Stromal cell of bone marrow (primary cell): ENCODE data around the gene TMPRSS6.

Experiments used
- DNase-seq: peaks from one replicate; pipeline ENCODE4 v3.0.0-alpha.2; 2012; ENCODE audit warnings: low read depth

The TMPRSS6 gene

DNA sequence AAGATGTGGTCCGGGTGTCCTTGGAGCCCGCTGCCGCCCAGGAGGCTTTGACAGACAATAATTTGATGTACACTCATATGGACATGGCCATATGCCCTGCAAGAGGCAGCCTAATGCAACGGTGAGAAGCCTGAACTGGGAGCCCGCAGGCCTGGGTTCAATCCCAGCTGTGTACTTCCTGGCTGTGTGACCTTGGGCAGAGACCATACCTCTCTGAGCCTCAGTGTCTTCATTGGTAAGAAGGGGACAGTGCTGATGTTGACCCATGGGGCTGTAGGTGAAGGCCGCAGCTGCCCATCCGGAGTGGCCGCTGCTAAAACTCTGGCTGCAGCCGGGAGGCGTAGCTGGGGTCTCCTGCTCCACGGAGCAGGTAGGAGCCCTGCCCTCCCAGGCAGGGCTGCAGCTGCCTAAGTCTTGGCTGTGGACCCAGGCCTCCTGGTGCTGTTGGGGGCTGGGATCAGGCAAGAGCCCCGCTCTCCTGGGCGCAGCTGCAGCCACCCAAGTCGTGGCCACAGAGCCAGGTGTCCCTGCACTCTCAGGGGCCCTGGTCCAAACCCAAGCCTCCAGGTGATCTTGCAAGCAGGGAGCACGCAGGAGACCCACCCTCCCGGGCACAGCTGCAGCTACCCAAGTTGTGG lies 31.3 kb upstream of the TMPRSS6 start:
- DNase-seq = no peak

DNA sequence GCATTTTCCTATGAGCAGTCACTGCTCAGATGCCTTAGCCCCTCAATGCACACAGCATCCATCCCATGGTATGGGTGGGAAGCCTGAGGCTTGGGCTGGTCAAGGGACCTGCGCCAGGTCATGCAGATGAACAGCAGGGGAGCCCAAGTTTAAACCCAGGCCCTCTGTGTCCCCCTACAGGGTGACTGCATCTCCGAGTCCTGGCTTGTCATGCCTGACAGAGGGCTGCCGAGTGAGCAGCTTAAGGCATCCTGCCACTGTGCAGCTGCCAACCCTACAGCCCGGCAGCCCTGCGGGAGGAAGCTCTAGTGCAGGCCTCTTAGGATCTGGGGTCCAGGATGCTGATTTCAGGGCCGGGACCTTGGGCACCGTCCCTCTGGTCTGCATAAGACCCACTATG lies 30.2 kb upstream of the TMPRSS6 start:
- DNase-seq = no peak

DNA sequence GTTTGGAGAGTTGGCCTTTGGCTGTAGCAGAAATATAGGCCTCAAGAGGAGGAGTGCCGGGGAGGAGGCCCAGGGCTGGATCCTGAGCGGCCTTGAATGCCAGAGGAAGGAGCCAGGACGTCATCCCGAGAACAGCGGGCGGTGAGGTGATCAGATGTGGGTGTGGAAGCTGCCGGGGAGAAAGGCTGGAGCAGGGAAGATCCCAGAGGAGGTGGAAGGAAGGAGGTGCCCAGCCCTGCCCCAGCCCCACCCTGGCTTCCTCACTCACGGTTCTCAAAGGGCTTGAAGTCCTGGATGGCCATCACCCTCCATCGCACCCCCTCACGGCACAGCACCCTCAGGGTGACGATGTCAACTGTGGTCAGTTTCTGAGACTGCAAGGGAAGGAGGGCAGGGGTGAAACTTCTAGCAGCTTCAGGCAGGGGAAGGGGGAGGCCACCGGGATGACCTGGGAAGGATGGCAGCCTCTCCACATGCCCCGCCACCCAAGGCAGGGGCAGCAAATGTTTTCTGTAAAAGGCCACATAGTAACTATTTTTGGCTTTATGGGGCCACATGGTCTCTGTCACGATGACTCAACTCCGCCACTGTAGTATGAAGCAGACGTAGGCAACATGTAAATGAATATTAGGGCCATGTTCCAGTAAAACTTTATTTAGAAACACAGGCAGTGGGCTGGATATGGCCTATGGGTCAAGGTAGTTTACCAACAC lies 29.5 kb upstream of the TMPRSS6 start:
- no peak for DNase-seq

DNA sequence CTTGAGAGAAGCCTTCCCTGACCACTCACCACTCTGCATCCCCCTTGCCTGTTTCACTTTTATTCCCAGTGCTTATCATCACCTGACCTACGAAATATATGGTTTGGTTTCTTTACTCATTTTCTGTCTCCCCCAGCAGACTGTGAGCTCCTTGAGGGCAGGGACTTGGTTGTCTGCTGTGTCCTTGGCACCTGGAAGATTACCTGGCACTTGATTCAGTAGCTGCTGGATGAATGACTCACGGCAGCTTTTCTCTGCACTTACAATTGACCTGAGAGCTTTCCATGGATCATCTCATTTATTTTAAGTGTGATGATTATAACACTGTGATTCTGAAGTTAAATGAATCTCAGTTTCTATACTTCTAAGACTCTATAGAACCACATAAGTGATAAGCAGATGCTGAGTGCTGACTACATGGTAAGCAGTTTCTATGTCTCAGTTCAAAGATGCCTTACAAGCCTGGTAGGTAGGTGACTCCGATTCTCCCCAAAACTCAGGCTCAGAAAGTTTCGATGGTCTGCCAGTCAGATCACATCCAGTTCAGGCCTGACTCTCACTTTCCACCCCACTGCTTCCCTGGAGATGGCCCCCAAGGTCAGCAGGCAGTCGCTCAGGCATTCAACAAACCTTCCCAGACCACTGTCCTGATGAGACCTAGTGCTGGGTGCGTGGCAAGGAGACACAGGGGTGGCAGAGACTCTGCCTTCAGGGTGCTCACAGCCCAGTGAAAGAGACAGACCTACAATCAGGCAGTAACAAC lies 28.6 kb upstream of the TMPRSS6 start:
- no peak for DNase-seq

DNA sequence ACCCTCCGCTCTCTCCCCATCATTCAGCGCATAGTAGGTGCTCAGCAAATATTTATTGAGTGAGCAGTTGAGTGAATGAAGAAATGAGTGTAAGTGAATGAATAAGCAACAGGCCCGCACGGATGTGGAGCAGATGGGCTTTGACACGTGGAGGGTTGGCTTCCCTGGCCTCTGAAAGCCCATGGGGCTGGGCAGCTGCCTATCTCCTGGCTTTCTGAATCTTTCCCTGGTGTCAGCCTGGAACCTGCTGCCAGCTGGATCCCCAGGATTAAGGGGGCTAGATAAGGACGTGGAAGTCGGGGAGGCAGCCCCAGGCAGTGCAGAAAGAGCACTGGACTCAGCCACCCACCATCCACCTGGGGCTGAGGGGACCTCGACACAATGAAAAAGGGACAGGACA lies 27.6 kb upstream of the TMPRSS6 start:
- DNase-seq = no peak

GRCh38 chr22:37135023-37135422 lies 25.5 kb upstream of the TMPRSS6 start:
- no peak for DNase-seq

DNA sequence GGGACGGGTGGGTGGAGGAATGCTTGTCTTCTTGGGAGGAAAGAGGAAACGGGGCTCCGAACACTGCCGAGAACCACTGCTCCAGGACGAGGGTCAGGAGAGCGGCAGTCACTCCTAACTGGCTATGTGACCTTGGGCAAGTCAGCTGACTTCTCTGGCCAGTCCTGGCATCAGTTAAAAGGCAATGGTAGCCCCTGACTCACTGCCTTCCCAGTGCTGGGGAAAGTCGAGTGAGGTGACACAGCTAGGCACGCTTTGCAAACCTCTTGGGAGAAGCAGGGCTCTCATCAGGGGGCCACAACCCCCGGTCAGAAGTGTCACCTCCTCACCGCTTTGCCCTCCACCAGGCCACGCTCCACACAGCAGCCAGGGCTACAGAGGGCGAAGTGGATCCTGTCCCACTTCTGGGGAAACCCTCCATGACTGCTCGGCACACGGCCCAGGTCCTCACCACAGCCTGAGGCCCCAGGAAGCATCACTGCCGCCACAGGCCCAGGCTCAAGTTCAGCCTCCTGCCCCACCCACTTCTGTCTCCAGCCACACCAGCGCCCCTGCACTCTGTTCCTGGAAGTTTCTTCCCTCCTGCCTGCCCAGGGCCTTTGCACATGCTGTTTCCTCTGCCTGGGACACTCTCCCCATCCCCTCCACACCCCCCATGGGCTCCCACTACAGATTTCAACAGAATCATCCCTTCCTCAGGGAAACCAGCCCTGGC lies 23.9 kb upstream of the TMPRSS6 start:
- DNase-seq = no peak

DNA sequence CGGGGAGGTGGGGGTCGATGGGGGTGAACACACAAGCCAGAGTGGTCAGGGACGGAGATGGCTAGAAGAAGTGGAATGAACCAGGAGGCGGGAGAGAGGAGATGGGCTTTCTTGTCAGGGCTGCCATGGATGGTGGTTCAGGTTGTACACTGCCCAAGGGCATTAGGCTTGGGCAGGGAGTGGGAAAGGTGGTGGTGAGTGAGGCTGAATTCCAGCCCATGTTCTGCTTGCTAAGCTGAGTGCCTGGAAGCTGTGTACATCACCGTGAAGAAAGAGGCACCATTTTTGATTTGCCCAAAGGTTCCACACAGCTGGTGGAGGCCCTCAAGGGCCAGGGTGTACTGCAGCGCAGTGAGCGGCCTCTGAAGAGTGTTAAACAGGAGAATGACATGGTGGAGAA lies 23.3 kb upstream of the TMPRSS6 start:
- DNase-seq = no peak

DNA sequence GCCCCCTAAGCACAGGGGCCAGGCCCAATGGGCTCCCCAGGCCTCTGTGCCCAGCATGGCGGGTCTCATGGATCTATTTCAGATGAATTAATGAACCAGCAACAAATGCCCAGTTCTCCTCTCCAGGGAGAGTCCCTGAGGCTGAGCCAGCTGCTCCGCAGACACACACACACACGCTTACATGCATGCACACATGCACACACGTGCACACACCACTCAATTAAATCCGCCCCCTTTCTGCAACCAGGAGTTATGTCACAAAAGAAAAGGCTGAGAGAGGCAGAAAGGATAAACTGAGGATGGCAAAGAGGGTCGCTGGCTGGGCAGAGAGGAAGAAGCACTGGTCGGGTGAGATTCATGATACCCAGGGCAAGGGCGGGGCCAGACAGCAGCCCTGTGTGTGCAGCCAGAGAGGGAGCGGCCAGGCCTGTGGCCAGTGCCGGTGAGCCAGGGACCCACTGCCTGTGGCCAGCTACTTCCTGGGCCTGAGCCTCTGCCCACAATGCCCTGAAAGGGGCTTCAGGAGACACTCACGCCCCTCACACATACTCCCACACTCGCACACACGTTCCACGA lies 20.4 kb upstream of the TMPRSS6 start:
- DNase-seq = no peak

- DNase-seq = no peak
Measured at GRCh38 chr22:37128555-37129281, 19.2 kb upstream of the TMPRSS6 start.

DNA sequence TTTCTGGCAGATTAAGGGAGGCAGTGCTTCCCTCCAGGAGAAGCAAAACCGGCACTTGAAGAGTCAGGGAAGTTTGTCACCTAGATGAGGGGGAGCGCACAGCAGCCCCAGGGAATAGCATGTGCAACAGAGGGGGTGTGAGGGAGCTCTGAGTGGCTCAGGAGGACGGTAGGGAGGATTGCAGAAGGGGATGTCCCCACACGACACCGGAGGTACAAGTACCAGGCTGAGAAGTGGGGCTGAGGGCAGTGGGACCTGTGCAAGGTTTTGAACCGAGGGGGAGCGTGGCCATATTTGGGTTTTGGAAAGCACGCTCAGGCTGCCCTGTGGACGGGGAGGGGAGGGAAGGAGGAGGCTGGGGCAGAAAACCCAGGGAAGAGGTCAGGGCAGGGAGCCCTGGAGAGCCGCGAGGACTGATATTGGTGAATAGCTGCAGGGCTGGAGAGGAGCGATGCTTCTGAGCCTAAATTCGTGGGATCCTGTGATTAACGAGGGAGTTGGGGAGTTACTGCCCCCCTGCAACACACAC lies 17.9 kb upstream of the TMPRSS6 start:
- DNase-seq = no peak

DNA sequence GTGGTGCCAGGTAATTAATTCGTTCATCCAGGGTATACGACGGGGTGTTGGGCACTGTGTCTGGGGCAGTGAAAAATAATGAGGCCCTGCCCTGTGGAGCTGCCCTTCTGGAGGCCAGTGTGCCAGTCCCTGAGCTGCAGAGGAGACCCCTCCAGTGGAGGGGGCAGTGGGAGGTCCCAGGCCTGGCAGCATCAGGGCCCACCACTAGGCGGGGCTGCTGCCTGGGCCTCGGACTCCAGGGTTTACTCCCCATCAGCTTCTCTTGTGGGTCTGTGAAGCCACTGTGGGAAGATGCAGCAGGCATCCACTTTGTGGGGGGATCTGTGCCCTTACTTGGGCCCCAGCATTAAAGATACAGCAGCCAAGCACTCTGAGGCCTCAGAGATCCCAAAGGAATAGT lies 17.4 kb upstream of the TMPRSS6 start:
- DNase-seq = no peak

- DNase-seq = no peak
Measured at GRCh38 chr22:37126383-37126782, 16.9 kb upstream of the TMPRSS6 start.

DNA sequence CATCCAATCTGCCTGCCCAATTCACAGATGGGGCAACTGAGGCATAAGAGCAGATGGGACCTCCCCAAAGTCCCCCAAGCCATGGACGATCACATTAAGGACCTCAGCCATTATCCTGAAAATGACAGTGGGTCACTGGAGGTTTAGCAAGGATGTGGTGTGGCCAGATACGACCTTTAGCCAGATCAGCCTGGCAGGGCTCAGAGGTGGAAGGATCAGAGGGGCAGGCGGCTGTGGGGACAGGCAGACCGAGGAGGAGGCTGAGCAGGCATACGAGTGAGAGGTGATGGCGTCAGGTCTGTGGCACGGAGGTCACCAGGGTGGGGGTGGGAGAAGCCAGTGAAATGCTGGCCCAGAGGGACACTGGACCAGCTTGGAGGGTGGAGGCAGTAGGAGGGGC lies 14.1 kb upstream of the TMPRSS6 start:
- DNase-seq = no peak

DNA sequence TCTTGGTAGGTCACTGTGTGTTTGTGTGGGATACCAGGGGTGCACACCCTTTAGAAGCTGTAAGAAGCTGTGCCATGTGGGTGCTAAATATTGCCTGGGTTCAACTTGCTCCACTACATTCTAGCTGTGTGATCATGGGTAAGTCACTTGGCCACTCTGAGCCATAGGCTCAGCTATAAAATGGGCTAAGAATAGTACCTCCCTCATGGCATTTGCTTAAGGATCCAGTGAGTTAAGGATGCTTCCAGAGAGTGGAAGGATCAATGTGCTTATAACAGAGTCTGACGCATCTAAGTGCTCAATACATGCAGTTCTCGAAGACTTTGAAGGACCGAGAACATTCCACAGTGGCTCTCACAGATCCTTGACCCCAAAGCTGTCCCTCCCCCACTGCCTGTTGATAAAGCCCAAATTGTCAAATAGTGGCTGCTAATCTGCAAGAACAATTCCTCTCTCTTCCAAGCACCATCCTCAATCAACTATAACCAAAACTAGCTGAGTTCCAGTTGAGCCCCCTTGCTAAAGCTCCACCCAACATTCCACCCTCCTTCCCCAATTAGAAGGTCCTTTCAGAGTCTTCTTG lies 13.2 kb upstream of the TMPRSS6 start:
- DNase-seq = no peak

- DNase-seq = peak; percentile 8
Measured at GRCh38 chr22:37121887-37122591, 12.5 kb upstream of the TMPRSS6 start.

DNA sequence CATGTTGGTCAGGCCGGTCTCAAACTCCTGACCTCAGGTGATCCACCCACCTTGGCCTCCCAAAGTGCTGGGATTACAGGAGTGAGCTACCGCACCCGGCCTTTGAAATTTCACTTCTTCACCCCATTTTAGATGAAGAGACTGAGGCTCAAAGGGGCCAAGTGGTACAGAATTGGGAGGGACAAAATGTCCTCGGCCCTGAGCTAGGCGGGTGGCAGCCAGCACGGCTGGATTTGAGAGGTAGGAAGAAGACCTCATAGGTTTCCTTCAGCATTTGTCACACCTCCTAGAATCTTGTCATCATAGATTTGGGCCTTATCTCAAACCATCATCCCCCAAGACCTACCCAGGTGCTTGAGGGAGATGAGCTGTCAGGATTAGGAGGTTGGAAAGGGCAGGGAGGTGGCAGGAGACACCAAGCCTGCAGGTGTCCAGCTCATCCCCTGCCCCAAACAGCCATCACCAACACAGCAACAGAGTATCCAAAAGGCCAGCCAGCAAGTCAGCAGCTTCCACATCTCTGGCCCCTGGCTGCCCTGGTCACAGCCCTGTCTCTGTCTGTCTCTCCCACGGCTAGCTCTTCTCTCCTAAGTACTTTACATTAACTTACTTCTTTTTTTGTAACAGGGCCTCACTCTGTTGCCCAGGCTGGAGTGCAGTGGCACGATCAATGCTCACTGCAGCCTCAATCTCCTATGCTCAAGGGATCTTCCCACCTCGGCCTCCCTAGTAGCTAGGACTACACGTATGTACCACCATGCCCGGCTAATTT lies 11.2 kb upstream of the TMPRSS6 start:
- no peak for DNase-seq

GRCh38 chr22:37119872-37120271 lies 10.4 kb upstream of the TMPRSS6 start:
- no peak for DNase-seq

DNA sequence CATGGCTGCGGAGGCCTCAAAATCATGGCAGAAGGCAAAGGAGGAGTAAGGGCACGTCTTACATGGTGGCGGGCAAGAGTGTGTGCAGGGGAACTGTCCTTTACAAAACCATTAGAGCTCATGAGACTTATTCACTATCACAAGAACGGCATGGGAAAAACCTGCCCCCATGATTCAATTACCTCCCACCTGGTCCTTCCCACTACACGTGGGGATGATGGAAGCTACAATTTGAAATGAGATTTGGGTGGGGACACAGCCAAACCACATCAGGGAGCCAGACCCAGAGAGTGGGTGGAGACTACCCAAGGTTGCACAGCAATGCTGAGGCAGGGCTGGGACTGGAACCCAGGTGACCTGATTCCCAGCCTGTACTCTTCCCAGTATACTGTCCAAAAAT lies 8.6 kb upstream of the TMPRSS6 start:
- DNase-seq = no peak

- no peak for DNase-seq
Measured at GRCh38 chr22:37117092-37117491, 7.6 kb upstream of the TMPRSS6 start.
